GM12878 (cell line): ENCODE measurements around the gene PFKP. TPM values are rescaled to one million over a fixed set of nuclear protein-coding genes. Genes with fewer than 3 reads are reported as not detected.

Experiments
- ATAC-seq: fragments of 200-7000 bp; cut with Tn5 transposase; 3 replicates; pipeline ENCODE4 v1.9.1; 2020; ENCODE audit warnings: mild to moderate bottlenecking, moderate library complexity
- BruUV-seq: library from RNA; stranded (reverse); fragments of 400-500 nt; replicated peaks from 2 replicates; lab custom pipeline; 2021; lab: Mats Ljungman, UMichigan
- CTCF ChIA-PET: fragments of 300-600 bp; sonication (Branson Sonifier 250); formaldehyde crosslinking; extraction: SDS; loops from one replicate; lab custom pipeline; 2021; ENCODE audit warnings: inconsistent platforms; lab: Yijun Ruan, JAX
- POLR2A ChIA-PET: fragments of 350-600 bp; formaldehyde crosslinking; extraction: SDS; loops from one replicate; lab custom pipeline; 2021; ENCODE audit warnings: inconsistent platforms; lab: Charles Lee
- RAD21 ChIA-PET: fragments of 300-600 bp; sonication (Branson Sonifier 250); formaldehyde crosslinking; loops from one replicate; lab custom pipeline; 2023; ENCODE audit warnings: antibody characterized with exemption; ENCODE audit not compliant: unreplicated experiment; lab: Charles Lee
- SMC1A ChIA-PET: fragments of 300-600 bp; sonication (Branson Sonifier 250); formaldehyde crosslinking; loops from one replicate; lab custom pipeline; 2023; ENCODE audit not compliant: unreplicated experiment, uncharacterized antibody; lab: Charles Lee
- DNase-seq: peaks from one replicate; pipeline ENCODE4 v3.0.0-alpha.2; 2011; ENCODE audit warnings: low read depth, low spot score
- FAIRE-seq: peaks from 3 replicates; lab custom pipeline; 2011; peaks lifted over from hg19 to GRCh38; lab: Jason Lieb, UNC
- H2AFZ ChIP-seq: 2 replicates; pipeline ENCODE4 v1.6.0; 2011; ENCODE audit warnings: low read depth, low read length, control low read depth; ENCODE audit not compliant: control insufficient read depth
- H3K27ac ChIP-seq: 2 replicates; pipeline ENCODE4 v1.5.1; 2011; ENCODE audit warnings: control low read depth; ENCODE audit not compliant: control insufficient read depth, insufficient read depth
- H3K27me3 ChIP-seq, 2 experiments: replicated peaks in 1 of 2; 2 replicates each; pipeline versions ENCODE4 v1.6.0 to v1.6.1; 2011; ENCODE audit warnings: low read length in 1 of 2; ENCODE audit not compliant: control insufficient read depth in 2 of 2, insufficient read depth in 2 of 2
- H3K36me3 ChIP-seq, 2 experiments: 2 replicates each; pipeline ENCODE4 v1.5.1; 2011; ENCODE audit warnings: low read length in 1 of 2; ENCODE audit not compliant: control insufficient read depth in 2 of 2, insufficient read depth in 2 of 2
- H3K4me1 ChIP-seq: 2 replicates; pipeline ENCODE4 v1.6.1; 2011; ENCODE audit warnings: mild to moderate bottlenecking, low read length, moderate library complexity, mixed read lengths; ENCODE audit not compliant: control insufficient read depth, insufficient read depth
- H3K4me2 ChIP-seq: 2 replicates; pipeline ENCODE4 v1.6.0; 2011; ENCODE audit warnings: control low read depth; ENCODE audit not compliant: control insufficient read depth, insufficient read depth
- H3K4me3 ChIP-seq: fragments of 200-600 bp; sonication (generic); 2 replicates; pipeline ENCODE4 v1.5.1; 2016
- H3K79me2 ChIP-seq: 2 replicates; pipeline ENCODE4 v1.6.0; 2011; ENCODE audit warnings: low read length; ENCODE audit not compliant: control insufficient read depth, insufficient read depth
- H3K9ac ChIP-seq: 2 replicates; pipeline ENCODE4 v1.8.0; 2011; ENCODE audit warnings: low read length, control low read depth, mixed read lengths; ENCODE audit not compliant: control insufficient read depth, insufficient read depth
- H3K9me3 ChIP-seq: replicated peaks from 3 replicates; pipeline ENCODE4 v1.5.1; 2011; ENCODE audit warnings: mild to moderate bottlenecking, low read length; ENCODE audit not compliant: control insufficient read depth, insufficient read depth
- H4K20me1 ChIP-seq: 2 replicates; pipeline ENCODE4 v1.6.0; 2011; ENCODE audit not compliant: control insufficient read depth, insufficient read depth
- EGR1 ChIP-seq, 2 experiments: IDR thresholded peaks; 1 replicate in 1 of 2; 2 replicates in 1 of 2; pipeline ENCODE4 v1.6.1; 2011 to 2012; ENCODE audit warnings: low read depth in 2 of 2, low read length in 2 of 2, borderline replicate concordance in 1 of 2, mild to moderate bottlenecking in 1 of 2, moderate library complexity in 1 of 2
- TBL1XR1 ChIP-seq: IDR thresholded peaks from 2 replicates; pipeline ENCODE4 v1.6.1; 2012; ENCODE audit warnings: low read depth, low read length, improper control_type of control experiment
- WGBS: methylation state at CpG from one replicate; pipeline ENCODE4 v1.1.6; 2016; ENCODE audit warnings: low lambda C conversion rate; ENCODE audit not compliant: insufficient replicate concordance, insufficient coverage; ENCODE audit errors: missing lambda C conversion rate; 5-methylcytosine and 5-hydroxymethylcytosine counted together
- in situ Hi-C: fragments of 300-500 bp; cut with MboI; formaldehyde crosslinking; loops from 9 replicates; pipeline ENCODE4 v1.14.3; 2018; ENCODE audit warnings: mixed read lengths
- intact Hi-C: fragments of 100-400 bp; cut with micrococcal nuclease; formaldehyde crosslinking; loops from one replicate; pipeline ENCODE4 v1.14.2; 2022; ENCODE audit not compliant: unreplicated experiment
- polyA plus RNA-seq, 11 experiments: library from polyadenylated mRNA; depleted of rRNA in 4 of 11; unstranded in 6 of 11; stranded (reverse) in 5 of 11; fragments of >200 nt; fragmentation: Nextera tagmentation in 4 of 11; fragmentation: Illumina TruSeq in 1 of 11; extraction: Ambion mirVana in 4 of 11; extraction: Trizol in 1 of 11; gene quantifications; 1 replicate in 1 of 11; 2 replicates in 10 of 11; pipeline versions ENCODE4 v1.2.1 to v1.2.3, GENCODE V29; 2011 to 2016; ENCODE audit warnings: inconsistent platforms in 2 of 11, missing spikeins in 2 of 11, low read depth in 1 of 11
- total RNA-seq, 4 experiments: library from RNA; depleted of rRNA in 3 of 4; stranded (reverse); fragments of >200 nt in 3 of 4; fragmentation: Illumina TruSeq in 1 of 4; extraction: Trizol in 1 of 4; gene quantifications; 2 replicates each; pipeline versions ENCODE4 v1.2.1 to v1.2.3, GENCODE V29; 2013 to 2021
- TF ChIP-seq, protein P1 (sequence below): fragments of 450-650 bp; IDR thresholded peaks from 2 replicates; pipeline ENCODE4 v1.6.1; 2017; ENCODE audit warnings: mild to moderate bottlenecking, moderate library complexity
- TF ChIP-seq, protein P2 (sequence below): fragments of 450-650 bp; formaldehyde crosslinking; IDR thresholded peaks from 2 replicates; pipeline ENCODE4 v1.4.0; 2020; ENCODE audit warnings: mild to moderate bottlenecking, moderate library complexity
- TF ChIP-seq, protein P3 (sequence below): fragments of 150-350 bp; IDR thresholded peaks from 2 replicates; pipeline ENCODE4 v1.6.1; 2016; ENCODE audit warnings: low read depth, low read length
- TF ChIP-seq, protein P4 (sequence below): fragments of 450-650 bp; IDR thresholded peaks from 2 replicates; pipeline ENCODE4 v1.6.1; 2017; ENCODE audit warnings: mild to moderate bottlenecking

PFKP gene
- total and polyA plus RNA-seq, 10 of the 15 experiments (the other 5 are each of a cell fraction or from before 2014, with no cell fraction given), result 27.0 to 145 (median 95.7) TPM

- TF ChIP-seq, protein P1, sequence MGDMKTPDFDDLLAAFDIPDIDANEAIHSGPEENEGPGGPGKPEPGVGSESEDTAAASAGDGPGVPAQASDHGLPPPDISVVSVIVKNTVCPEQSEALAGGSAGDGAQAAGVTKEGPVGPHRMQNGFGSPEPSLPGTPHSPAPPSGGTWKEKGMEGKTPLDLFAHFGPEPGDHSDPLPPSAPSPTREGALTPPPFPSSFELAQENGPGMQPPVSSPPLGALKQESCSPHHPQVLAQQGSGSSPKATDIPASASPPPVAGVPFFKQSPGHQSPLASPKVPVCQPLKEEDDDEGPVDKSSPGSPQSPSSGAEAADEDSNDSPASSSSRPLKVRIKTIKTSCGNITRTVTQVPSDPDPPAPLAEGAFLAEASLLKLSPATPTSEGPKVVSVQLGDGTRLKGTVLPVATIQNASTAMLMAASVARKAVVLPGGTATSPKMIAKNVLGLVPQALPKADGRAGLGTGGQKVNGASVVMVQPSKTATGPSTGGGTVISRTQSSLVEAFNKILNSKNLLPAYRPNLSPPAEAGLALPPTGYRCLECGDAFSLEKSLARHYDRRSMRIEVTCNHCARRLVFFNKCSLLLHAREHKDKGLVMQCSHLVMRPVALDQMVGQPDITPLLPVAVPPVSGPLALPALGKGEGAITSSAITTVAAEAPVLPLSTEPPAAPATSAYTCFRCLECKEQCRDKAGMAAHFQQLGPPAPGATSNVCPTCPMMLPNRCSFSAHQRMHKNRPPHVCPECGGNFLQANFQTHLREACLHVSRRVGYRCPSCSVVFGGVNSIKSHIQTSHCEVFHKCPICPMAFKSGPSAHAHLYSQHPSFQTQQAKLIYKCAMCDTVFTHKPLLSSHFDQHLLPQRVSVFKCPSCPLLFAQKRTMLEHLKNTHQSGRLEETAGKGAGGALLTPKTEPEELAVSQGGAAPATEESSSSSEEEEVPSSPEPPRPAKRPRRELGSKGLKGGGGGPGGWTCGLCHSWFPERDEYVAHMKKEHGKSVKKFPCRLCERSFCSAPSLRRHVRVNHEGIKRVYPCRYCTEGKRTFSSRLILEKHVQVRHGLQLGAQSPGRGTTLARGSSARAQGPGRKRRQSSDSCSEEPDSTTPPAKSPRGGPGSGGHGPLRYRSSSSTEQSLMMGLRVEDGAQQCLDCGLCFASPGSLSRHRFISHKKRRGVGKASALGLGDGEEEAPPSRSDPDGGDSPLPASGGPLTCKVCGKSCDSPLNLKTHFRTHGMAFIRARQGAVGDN, result no peak
These were observed 18.6 kb downstream of the PFKP start (continued) for GRCh38 chr10:3085785-3086567.

DNA sequence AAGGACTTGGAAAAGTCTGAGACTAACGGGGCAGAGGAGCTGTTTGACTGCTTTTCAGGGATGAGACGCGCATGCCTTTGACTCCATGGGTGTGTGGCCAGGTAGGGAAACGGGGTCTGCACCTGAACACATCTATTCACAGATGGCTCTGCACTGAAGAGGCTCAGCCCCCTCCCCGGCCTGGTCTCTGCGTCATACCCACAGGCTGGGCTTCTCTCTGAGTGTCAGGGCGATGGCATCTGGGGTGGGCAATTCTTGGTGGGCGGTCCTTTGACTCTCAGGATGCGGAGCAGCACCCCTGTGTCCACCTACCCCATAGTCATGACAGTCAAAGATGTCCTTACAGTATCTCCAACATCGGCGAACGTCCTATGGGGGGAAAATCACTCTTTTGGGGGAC is 23.0 kb downstream of the PFKP start:
- Histone ChIP-seq H2AFZ (no peak overlapping the region), H3K9ac (no peak overlapping the region), H3K9me3 (no peaks in the 10 kb centered on the region), H3K27ac (no peak overlapping the region), H3K36me3 (peaks cover 13 to 21% of the 10 kb centered on the region in 2 experiments), H3K4me2 (no peak overlapping the region), H3K4me3 (no peak overlapping the region), H3K27me3 (no peaks in the 10 kb centered on the region), H4K20me1 (peaks cover 10% of the 10 kb centered on the region), H3K79me2 (peaks cover 54% of the 10 kb centered on the region), H3K4me1 (peaks cover 21% of the 10 kb centered on the region)
- no peak for ATAC-seq
- ChIA-PET SMC1A (no interaction called here), POLR2A (no interaction called here), RAD21 (no interaction called here), CTCF (no interaction called here)
- DNase-seq, result no peak
- FAIRE-seq, result no peak
- intact Hi-C loops, result no loop called here
- no TSS peak for BruUV-seq
- in situ Hi-C loops, result no loop called here
- WGBS, result over 99% methylated on average over 11 of the region's 12 CpGs
- TF ChIP-seq, protein P2, sequence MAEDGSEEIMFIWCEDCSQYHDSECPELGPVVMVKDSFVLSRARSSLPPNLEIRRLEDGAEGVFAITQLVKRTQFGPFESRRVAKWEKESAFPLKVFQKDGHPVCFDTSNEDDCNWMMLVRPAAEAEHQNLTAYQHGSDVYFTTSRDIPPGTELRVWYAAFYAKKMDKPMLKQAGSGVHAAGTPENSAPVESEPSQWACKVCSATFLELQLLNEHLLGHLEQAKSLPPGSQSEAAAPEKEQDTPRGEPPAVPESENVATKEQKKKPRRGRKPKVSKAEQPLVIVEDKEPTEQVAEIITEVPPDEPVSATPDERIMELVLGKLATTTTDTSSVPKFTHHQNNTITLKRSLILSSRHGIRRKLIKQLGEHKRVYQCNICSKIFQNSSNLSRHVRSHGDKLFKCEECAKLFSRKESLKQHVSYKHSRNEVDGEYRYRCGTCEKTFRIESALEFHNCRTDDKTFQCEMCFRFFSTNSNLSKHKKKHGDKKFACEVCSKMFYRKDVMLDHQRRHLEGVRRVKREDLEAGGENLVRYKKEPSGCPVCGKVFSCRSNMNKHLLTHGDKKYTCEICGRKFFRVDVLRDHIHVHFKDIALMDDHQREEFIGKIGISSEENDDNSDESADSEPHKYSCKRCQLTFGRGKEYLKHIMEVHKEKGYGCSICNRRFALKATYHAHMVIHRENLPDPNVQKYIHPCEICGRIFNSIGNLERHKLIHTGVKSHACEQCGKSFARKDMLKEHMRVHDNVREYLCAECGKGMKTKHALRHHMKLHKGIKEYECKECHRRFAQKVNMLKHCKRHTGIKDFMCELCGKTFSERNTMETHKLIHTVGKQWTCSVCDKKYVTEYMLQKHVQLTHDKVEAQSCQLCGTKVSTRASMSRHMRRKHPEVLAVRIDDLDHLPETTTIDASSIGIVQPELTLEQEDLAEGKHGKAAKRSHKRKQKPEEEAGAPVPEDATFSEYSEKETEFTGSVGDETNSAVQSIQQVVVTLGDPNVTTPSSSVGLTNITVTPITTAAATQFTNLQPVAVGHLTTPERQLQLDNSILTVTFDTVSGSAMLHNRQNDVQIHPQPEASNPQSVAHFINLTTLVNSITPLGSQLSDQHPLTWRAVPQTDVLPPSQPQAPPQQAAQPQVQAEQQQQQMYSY (CRISPR knock-in tag), result no peak
- TF ChIP-seq, protein P3, sequence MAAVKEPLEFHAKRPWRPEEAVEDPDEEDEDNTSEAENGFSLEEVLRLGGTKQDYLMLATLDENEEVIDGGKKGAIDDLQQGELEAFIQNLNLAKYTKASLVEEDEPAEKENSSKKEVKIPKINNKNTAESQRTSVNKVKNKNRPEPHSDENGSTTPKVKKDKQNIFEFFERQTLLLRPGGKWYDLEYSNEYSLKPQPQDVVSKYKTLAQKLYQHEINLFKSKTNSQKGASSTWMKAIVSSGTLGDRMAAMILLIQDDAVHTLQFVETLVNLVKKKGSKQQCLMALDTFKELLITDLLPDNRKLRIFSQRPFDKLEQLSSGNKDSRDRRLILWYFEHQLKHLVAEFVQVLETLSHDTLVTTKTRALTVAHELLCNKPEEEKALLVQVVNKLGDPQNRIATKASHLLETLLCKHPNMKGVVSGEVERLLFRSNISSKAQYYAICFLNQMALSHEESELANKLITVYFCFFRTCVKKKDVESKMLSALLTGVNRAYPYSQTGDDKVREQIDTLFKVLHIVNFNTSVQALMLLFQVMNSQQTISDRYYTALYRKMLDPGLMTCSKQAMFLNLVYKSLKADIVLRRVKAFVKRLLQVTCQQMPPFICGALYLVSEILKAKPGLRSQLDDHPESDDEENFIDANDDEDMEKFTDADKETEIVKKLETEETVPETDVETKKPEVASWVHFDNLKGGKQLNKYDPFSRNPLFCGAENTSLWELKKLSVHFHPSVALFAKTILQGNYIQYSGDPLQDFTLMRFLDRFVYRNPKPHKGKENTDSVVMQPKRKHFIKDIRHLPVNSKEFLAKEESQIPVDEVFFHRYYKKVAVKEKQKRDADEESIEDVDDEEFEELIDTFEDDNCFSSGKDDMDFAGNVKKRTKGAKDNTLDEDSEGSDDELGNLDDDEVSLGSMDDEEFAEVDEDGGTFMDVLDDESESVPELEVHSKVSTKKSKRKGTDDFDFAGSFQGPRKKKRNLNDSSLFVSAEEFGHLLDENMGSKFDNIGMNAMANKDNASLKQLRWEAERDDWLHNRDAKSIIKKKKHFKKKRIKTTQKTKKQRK, result no peak
- TF ChIP-seq TBL1XR1, result no peak
- TF ChIP-seq, protein P4, sequence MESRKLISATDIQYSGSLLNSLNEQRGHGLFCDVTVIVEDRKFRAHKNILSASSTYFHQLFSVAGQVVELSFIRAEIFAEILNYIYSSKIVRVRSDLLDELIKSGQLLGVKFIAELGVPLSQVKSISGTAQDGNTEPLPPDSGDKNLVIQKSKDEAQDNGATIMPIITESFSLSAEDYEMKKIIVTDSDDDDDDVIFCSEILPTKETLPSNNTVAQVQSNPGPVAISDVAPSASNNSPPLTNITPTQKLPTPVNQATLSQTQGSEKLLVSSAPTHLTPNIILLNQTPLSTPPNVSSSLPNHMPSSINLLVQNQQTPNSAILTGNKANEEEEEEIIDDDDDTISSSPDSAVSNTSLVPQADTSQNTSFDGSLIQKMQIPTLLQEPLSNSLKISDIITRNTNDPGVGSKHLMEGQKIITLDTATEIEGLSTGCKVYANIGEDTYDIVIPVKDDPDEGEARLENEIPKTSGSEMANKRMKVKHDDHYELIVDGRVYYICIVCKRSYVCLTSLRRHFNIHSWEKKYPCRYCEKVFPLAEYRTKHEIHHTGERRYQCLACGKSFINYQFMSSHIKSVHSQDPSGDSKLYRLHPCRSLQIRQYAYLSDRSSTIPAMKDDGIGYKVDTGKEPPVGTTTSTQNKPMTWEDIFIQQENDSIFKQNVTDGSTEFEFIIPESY, result no peak
- no peak for TF ChIP-seq EGR1 (IDR thresholded peaks at IDR 0.05; ENCODE audit: borderline replicate concordance in 1 of 2, low read depth in 2 of 2, low read length in 2 of 2)
